GM12801 (cell line): Measurements from ENCODE around the gene CAMK1D.

Experiments
- TF ChIP-seq, protein P1 (sequence below): IDR thresholded peaks from one replicate; pipeline ENCODE4 v1.5.1; 2011; ENCODE audit warnings: control low read depth; ENCODE audit not compliant: insufficient read length; ENCODE audit errors: extremely low read depth

CAMK1D gene

GRCh38 chr10:12431151-12432101 lies 82.1 kb downstream of the CAMK1D start:
- TF ChIP-seq, protein P1, sequence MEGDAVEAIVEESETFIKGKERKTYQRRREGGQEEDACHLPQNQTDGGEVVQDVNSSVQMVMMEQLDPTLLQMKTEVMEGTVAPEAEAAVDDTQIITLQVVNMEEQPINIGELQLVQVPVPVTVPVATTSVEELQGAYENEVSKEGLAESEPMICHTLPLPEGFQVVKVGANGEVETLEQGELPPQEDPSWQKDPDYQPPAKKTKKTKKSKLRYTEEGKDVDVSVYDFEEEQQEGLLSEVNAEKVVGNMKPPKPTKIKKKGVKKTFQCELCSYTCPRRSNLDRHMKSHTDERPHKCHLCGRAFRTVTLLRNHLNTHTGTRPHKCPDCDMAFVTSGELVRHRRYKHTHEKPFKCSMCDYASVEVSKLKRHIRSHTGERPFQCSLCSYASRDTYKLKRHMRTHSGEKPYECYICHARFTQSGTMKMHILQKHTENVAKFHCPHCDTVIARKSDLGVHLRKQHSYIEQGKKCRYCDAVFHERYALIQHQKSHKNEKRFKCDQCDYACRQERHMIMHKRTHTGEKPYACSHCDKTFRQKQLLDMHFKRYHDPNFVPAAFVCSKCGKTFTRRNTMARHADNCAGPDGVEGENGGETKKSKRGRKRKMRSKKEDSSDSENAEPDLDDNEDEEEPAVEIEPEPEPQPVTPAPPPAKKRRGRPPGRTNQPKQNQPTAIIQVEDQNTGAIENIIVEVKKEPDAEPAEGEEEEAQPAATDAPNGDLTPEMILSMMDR: no peak

GRCh38 chr10:12432402-12433189 lies 83.2 kb downstream of the CAMK1D start:
- TF ChIP-seq, protein P1: no peak

GRCh38 chr10:12434277-12434676 lies 84.9 kb downstream of the CAMK1D start:
- TF ChIP-seq, protein P1: no peak

DNA sequence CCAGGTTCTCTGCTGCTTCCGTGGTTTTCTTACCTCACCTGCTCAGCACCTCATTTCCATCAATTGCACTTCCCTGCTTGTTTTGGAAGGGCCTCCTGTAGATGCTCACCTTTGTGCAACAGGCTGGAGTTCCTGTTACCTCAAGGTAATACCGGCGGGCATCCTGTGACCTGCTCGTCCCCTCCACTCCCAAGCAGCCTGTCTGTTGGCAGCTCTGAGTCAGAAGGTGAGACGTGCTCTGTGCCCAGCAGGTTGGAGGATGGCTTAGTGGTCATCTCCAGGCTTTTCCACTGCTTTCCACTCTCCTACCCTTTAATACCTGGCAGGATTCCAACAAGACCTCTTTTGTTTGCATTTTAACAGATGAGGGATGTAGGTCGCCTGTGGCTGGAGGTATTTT lies 86.0 kb downstream of the CAMK1D start:
- TF ChIP-seq, protein P1: no peak

DNA sequence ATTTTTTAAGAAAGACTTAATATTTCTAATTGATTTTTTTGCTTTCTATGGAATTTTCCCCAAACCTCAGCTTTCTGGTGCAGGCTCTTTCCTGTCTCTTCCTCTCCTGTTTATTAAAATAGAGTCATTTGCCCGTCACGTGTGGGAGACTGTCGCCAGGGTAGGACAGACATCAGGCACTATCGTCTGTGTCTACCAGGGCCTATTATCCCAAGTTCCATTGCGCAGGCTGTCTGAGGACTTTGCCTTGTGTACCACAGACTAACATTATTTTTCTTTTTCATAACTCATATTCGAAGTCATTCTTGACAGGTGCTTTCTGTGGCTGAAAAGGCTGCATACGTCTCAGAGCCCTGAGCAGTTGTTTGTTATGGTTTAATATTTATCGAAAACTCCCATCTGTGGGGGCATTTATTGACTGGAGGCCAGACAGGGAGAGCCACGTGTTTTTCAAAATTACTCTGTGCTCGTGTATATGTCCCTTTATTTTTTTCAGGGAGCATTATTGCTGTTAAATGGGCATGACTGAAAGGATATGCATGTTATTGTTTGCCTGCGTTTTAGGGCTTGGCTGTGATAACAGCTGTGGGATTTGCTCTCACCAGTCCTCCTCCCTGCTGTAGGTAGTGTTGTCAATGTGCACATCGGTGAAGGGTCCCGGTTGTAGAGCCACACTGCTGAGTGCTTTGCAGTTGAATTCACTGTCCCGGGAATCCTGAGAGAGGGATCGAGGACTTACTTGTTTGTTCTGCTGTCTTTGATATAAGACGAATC lies 89.8 kb downstream of the CAMK1D start:
- TF ChIP-seq, protein P1: no peak

DNA sequence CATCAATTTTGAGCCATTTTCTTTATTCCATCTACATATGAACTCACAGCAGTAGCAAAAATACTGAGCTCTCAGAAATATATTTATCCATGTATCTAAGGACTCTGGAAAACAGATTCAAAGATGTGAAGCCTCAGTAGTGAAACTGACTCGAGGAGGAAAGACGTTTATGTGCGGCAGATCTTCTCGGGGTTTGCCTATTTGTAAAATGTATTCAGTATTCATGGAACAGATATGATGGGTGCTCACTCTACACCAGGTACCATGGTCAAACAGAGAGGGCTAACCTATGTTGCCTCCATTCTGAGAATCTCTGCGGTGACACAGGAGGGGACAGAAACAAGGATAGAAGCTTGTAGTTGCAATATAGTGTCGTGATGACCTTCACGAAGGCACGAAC lies 93.7 kb downstream of the CAMK1D start:
- TF ChIP-seq, protein P1: no peak
